AG04449 (cell line): ENCODE data around the gene TMEM108.

Experiments
- CTCF ChIA-PET: fragments of 350-600 bp; formaldehyde crosslinking; extraction: SDS; loops from one replicate; lab custom pipeline; 2021; ENCODE audit warnings: antibody characterized with exemption; lab: Yijun Ruan, JAX
- POLR2A ChIA-PET: fragments of 400-600, 350-600 bp; formaldehyde crosslinking; extraction: SDS; loops from one replicate; lab custom pipeline; 2020; ENCODE audit warnings: antibody characterized with exemption, inconsistent platforms; lab: Yijun Ruan, JAX
- DNase-seq: peaks from one replicate; pipeline ENCODE4 v3.0.0-alpha.2; 2010; ENCODE audit warnings: low read depth, low spot score
- H3K4me3 ChIP-seq: 2 replicates; pipeline ENCODE4 v1.5.1; 2011; ENCODE audit warnings: low read depth, mild to moderate bottlenecking, control low read depth, low read length
- CTCF ChIP-seq: IDR thresholded peaks from one replicate; pipeline ENCODE4 v1.5.1; 2011; ENCODE audit warnings: mild to moderate bottlenecking, moderate library complexity, low read length, control low read depth, inconsistent platforms; ENCODE audit not compliant: insufficient read depth; ENCODE audit errors: missing control alignments

The TMEM108 gene

GRCh38 chr3:133393691-133394474 lies 355.7 kb downstream of the TMEM108 start:
- CTCF ChIA-PET = interaction anchor here (1.9 to 24.0 kb wide), 2 partner anchors 9 to 355 kb away, joined by 7 to 297 read pairs; partner anchors contain the start of gene TMEM108
- TF ChIP-seq CTCF = no peak
- no peak for DNase-seq
- H3K4me3 ChIP-seq = no peak overlapping the region
- POLR2A ChIA-PET = no interaction called here

- ChIA-PET POLR2A (no interaction called here), CTCF (interaction anchor here (0.9 to 24.0 kb wide), 4 partner anchors 9 to 355 kb away, joined by 3 to 297 read pairs (median 5); partner anchors contain the start of gene TMEM108)
- TF ChIP-seq CTCF = no peak
- H3K4me3 ChIP-seq = no peak overlapping the region
- DNase-seq = no peak
Observed at GRCh38 chr3:133394561-133395311, 356.5 kb downstream of the TMEM108 start.

- POLR2A ChIA-PET = no interaction called here
- CTCF ChIA-PET = interaction anchor here (0.7 to 24.0 kb wide), 2 partner anchors 358 to 668 kb away, joined by 3 to 297 read pairs; partner anchors contain the start of gene TMEM108
- H3K4me3 ChIP-seq = no peak overlapping the region
- no peak for DNase-seq
- no peak for TF ChIP-seq CTCF
Observed at GRCh38 chr3:133396906-133397305, 358.7 kb downstream of the TMEM108 start.

- DNase-seq = no peak
- ChIA-PET POLR2A (interaction anchor here (0.5 kb wide), 1 partner anchor 8 kb away, joined by 3 read pairs; no protein-coding TSS in a partner anchor), CTCF (interaction anchor here (0.8 to 1.6 kb wide), 6 partner anchors 13 to 674 kb away, joined by 3 to 5 read pairs (median 3); no protein-coding TSS in a partner anchor)
- no peak for TF ChIP-seq CTCF
- no peak within 1 kb of the TSS for H3K4me3 ChIP-seq
Observed at GRCh38 chr3:133400006-133400515, 361.9 kb downstream of the TMEM108 start, which contains the start of gene BFSP2. Gene BFSP2 (plus strand): TSS chr3:133400056. CDS start chr3:133400084, 28 bp downstream.

GRCh38 chr3:133401374-133402135 lies 363.4 kb downstream of the TMEM108 start:
- no peak for DNase-seq
- POLR2A ChIA-PET = no interaction called here
- H3K4me3 ChIP-seq = no peak overlapping the region
- no peak for TF ChIP-seq CTCF
- CTCF ChIA-PET = interaction anchor here (0.9 to 1.6 kb wide), 5 partner anchors 15 to 675 kb away, joined by 3 to 4 read pairs (median 3); no protein-coding TSS in a partner anchor
